ENCODE measurements around the gene GNG4.
"Not testable (repeated sequence)": the region's sequence is repeated elsewhere in the genome, so short reads cannot be mapped to it uniquely, and the experiment has no call there.

GNG4 gene

DNA sequence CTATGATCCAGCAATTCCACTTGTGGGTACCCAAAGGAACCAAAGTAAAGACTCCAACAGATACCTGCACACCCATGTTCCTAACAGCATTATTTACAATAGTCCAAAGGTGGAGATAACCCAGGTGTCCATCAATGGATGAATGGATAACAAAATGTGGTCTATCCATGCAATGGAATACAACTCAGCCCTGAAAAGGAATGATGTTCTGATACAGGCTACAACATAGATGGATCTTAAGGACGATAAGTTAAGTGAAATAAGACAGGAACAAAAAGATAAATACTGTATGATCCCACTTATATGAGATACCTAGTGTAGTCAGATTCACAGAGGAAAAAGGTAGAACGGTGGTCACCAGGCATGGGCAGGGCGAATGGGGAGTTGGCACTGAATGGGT is 69.7 kb downstream of the GNG4 start:
- no peak for DNase-seq

DNA sequence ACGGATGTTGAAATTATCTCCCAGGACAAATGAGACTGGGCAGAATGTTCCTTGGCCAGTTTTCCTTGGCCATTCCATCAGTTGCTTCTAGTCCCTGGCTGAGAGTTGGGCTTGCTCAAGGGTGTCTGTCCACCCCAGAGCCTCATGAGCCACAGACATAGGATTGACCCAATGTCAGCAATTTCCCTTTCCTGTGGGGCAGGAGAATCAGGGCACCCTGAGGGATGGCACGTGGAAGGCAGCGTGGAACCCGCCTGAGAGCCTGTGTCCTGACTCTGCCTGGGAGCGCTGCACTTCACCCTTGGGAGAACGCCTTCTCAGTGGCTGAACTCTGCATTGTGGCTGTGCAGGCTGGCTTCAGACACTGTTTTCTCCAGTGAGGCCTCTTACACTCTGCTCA is 74.0 kb downstream of the GNG4 start:
- DNase-seq = no peak

DNA sequence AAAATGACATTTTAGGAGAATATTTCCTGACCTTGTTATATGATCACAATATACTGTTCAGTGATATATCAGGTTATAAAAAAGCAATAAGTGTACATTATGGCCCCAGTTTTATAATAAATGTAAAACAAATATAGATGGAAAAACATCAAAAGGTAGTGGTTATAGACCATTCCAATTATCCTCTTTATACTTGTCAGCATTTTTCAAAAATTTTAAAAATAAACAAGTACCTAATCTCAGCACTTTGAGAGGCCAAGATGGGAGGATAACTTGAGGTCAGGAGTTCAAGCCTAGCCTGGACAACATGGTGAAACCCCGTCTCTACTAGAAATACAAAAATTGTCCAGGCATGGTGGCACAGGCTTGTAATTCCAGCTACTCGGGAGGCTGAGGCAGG is 75.7 kb downstream of the GNG4 start:
- DNase-seq = no peak

DNA sequence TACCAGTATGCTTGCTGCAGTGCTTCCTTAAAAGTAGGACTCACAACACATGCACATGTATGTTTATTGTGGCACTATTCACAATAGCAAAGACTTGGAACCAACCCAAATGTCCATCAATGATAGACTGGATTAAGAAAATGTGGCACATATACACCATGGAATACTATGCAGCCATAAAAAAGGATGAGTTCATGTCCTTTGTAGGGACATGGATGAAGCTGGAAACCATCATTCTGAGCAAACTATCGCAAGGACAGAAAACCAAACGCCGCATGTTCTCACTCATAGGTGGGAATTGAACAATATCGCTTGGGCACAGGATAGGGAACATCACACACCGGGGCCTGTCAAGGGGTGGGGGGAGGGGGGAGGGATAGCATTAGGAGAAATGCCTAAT is 76.6 kb downstream of the GNG4 start:
- not testable (repeated sequence) for DNase-seq

DNA sequence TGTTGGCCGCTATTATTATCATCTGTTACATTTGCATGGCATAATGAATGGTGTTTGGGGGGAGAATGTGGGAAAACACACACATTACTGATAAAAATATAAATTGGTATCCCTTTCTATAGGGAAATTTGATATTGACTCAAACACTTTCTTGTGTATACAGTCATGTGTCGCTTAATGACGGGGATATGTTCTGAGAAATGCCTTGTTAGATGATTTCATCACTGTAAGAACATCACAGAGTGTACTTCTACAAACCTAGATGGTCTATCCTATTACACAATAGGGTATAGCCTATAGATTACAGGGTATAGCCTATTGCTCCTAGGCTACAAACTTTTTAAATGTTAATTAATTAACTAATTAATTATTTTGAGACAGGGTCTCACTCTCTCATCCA is 78.1 kb downstream of the GNG4 start:
- DNase-seq = no peak

DNA sequence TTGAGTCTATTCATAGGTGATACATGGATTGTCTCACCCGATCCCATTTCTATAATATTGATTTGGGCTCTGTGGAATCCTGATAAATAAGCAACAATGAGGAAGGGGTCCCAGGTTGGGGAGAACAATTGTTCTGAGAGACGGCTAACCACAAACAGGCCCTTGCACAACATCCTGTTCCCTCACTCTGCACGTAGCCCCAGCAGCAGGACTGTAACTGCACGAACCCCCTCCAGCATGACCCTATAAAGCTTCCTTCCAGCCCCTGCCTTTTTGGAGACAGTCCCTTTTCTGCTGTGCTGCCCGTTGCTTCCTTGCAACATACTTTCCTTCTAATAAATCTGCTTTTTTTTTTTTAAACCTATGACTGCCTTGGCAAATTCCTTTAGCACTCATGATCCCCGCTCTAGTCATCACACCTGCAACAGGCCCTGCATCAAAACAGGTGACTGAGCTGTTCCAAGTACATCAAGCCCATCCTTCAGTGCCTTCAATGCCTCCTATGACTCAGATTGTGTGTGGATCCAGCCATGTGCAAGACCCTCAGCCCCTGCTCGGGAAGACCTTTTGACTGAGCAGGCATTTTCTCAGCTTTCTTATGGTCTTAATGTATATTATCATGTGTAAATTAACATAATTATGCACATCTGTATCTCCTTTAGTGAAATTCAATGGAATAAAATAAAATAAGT is 81.6 kb downstream of the GNG4 start:
- no peak for DNase-seq

DNA sequence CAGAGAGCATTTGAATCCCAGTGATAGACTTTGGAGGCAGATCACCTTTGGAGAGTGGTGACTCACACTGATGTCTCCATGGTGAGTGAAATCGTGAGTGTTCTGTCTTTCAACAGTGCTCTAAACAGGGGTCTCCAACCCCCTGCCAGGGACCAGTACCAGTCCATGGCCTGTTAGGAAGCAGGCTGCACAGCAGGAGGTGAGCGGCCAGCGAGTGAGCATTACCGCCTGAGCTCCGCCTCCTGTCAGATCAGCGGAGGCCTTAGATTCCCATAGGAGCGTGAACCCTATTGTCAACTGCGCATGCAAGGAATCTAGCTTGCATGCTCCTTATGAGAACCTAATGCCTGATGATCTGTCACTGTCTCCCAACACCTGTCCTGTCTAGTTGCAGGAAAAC is 83.5 kb downstream of the GNG4 start:
- DNase-seq = no peak

DNA sequence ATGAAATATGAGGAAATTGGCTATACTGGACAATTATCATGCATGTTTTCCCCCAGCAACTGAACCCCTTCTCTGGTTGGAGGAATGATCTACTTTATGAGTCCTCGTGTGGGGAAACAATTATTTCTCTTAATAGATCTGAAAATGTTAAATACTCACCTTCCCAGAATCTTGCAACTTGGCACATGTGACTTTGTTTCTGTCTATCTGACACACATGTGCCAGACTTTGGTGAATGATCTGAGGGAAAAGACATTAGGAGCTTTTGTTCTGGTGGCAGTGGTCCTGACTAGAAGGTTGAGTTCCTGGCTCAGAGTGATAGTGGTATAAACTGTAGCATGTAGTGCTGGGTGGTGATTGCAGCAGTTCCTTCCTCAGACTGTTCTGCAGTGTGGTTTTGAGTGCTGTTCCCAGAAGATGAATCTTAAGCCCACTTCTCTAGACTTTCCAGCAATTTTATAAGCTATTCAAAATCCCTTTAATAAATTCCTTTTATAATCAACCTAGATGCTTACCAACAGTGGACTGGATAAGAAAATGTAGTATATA is 86.0 kb downstream of the GNG4 start:
- no peak for DNase-seq

DNA sequence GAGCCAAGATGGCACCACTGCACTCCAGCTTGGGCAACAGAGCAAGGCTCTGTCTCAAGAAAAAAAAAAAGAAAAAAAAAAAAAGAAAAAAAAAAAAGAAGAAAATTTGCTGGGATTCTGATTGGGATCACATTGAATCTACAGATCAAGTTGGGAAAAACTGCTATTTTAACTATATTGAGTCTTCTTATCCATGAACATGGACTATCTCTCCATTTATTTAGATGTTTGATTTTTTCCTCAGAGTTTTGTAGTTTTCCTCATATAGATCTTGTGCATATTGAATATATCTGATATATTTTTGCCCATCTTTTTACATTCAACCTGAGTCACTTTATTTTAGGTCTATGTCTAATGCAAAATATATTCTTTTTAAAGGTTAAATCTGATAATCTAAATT is 87.0 kb downstream of the GNG4 start:
- no peak for DNase-seq

DNA sequence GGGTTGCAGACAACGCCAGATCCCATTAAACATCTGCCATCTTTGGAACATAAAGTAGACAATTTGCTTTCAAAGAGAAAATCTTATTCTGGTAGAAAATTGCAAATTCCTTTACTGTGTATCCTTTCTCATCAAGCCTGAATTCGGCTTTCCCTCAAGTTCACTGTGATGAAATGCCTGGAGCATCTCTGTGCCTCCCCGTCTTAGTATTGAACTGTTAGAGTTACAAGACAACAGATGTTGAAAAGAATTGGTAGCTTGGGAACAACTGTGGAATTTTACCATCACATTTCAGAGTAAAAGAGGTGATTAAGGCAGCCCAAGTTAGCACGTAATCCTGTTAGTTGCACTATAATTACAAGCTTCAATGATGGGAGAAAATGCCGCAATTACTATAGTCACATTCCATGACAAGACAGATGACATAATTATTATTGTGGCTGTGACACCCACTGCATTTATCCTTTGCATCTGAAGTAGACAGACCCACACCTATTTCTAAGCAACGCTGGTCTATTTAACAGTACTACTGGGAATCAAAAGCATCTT is 90.9 kb downstream of the GNG4 start:
- no peak for DNase-seq

DNA sequence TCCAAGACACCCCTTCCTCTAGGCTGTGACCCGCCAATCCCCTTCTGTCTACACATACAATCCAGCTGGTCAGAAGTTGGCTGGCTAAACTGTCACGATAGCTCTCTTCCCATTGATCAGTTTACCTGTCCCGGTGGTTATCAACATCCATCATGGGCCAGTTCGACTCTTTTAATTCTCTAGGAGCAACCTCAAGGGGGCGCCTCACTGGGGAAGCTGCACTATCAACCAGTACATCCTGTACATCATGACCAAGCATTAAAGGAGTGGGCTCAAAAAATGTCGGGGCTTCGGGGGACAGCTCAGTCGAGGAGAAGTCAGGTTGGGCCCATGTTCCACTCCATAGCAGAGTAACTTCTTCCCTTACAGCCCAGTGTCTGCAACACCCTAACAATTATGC is 92.1 kb downstream of the GNG4 start:
- DNase-seq = no peak

DNA sequence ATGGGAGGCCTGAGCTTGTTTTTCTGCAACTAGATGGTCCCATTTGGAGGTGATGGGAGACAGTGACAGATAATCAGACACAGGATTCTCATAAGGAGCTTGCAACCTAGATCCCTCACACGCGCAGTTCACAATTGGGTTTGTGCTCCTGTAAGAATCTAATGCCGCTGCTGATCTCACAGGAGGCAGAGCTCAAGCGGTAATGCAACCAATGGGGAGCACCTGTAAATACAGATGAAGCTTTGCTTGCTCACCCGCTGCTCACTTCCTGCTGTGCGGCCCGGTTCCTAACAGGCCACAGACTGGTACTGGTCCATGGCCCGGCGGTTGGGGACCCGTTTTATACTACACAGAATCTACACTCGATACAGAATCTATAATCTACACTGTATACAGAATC is 92.8 kb downstream of the GNG4 start:
- DNase-seq = no peak

DNA sequence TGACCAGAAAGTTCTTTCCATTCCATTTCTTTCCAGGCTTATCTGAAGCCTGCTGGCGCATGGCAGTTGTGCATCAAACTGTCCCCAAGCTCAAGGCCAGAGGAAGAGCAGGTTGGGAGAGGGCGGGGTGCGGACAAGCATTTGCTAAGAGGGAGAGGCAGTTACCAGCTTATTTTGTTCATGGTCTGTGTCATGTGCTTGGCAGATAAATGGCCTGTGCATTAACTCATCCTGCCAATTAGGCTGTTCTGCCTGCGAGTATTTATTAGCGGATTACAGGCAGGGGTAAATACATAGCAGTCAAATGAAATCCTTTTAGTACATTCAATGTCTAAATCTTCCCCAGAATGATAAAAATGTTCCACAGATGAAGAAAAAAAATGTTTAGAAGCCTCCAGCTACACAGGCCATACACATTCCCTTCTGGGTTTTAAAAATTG is 96.5 kb downstream of the GNG4 start:
- no peak for DNase-seq

DNA sequence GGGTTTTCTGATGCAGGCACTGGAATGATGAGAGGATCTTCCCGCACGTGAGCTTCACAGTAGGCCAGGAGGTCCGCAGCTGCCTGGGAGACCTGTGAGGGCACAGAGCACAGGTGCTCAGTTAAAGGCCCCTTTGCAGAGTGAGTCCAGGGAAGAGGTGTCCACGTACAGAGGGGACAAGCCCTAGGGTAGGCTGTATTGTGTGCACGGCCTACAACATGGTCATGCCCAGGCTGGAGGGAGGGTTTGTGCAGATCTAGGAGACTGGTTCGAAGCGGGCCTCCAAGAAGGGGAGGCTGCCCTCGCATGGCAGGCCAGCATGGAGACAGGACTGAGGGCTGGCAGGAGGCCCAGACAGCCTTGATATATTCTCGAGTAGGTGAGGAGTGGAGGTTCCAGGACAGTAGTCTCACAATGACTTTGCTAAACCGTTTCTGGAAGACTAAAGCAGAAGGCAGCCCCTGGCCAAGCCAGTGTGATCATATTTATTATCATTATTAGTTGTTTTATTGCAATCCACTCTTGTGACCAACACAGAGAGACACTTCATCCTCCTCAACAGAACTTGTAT is 97.4 kb downstream of the GNG4 start:
- no peak for DNase-seq

DNA sequence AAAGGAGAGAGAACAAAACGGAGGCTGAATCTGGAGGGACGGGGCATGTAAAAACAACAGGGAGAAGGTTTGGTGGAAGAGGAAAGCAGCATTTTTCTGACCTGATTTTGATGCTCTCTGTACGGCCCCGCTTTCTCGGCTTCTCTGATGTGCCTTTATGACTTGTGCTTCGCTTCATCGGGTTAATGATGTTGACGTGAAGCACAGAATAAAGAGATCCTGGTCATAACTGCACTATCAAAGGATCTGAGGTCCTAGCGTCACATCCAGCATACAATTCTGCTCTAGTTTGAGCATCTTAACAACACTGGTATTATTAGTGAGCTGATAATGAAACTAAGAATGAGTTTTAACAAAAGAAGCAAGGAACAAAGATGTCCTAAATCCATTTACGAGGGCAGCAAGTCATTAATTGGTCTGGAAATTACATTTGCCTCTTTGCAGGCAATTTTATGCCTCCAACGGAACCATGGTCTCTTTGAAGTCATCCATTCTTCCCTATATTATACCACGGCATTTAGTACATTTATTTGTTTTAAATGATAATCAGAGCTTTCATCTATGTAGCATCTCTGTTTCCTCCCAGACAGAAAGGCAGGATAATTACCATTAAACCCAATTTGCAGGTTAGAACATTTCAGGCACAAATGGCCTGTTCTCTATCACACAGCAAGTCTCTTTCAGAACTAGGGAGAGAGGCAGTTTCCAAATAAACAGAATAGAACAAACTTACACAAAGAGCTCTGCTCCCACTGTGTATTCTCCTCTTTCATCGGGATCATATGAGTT is 100.0 kb downstream of the GNG4 start:
- DNase-seq = no peak

DNA sequence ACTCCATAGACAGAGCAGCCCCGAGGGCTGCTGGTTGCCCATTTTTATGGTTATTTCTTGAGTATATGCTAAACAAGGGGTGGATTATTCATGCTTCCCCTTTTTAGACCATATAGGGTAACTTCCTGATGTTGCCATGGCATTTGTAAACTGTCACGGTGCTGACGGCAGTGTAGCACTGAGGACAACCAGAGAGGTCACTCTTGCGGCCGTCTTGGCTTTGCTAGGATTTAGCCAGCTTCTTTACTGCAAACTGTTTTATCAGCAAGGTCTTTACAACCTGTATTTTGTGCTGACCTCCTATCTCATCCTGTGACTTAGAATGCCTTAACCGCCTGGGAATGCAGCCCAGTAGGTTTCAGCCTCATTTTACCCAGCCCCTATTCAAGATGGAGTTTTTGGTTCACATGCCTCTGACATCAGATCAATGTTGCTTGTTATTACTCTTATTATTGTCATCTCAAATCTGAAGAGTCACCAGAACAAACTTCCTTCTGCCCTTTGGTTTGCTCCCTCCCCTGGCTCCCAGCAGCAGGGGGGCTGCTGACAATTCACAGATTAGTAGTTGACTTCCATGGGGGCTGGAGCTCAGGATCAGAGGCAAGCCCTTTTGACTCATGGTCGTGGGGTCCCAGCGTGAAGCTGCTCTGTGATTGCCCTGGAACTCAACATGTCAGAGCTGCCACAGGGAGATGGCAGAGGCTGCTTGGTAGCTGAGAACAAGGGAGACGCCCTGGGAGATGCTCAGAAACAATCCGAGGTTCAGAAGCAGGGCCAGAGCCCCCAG is 103.0 kb downstream of the GNG4 start:
- DNase-seq = not testable (repeated sequence)

DNA sequence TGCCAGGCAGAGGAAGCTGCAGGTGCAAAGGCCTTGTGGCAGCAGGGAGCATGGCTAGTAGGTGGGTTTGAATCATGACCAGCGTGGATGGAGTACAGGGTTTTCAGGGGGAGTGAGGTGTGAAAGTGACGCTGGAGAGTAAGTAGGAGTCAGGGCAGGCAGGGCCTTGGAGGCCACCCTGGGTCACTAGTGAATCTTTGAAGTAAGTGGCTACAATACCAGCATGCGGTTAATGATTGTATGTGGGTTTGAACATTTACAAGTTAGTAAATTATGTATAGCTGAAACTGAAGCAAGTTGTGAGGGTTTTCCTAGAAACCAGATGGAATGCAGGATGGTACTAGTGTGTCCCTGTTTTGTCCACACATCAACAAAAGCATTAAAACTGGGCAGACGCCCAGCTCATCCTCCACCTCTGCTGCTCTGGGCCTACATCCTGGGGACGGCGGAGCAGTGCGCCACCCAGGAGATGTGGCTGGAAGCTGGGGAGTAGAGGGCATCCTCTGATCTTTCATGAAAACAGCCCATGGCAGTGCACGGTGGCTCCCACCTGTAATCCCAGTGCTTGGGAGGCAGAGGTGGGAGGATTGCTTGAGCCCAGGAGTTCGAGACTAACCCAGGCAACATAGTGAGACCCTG is 104.2 kb downstream of the GNG4 start:
- DNase-seq = no peak

DNA sequence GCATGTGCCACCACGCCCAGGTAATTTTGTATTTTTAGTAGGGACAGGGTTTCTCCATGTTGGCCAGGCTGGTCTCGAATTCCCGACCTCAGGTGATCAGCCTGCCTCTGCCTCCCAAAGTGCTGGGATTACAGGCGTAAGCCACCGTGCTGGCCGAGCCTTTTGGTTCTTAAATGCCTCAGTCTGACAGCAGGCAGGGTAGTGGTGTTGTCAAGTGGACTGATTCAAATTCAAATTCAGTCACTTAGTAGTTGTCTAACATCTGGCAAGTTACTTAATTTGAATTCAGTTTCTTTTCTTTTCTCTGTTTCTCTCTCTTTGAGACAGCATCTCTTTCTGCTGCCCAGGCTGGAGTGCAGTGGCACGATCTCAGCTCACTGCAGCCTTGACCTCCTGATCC is 106.7 kb downstream of the GNG4 start:
- not testable (repeated sequence) for DNase-seq

DNA sequence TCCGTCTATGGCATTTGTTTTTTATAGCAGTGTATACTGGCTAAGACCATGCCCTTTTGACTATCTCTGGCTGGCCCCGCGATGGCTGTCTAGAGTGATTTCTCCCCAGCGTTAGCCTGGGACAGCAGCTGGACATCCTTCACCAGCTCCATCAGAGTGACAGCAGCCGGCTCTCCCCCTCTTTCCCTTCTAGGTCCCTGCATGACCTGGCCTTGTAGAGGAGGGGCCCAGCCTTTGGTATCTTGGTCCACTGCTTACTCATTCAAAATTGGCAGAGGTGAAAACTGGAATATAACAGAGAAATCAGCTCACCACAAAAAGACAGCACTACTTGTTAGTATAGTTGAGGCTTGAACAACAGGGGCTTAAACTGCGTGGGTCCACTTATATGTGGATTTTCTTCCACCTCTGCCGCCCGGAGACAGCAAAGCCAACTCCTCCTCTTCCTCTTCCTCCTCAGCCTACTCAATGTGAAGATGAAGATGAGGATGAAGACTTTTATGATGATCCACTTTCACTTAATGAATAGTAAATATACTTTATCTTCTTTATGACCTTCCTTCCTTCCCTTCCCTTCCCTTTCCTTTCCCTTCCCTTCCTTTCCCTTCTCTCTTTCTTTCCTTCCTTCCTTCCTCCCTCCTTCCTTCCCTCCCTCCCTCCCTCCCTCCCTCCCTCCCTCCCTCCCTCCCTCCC is 116.0 kb downstream of the GNG4 start:
- DNase-seq = no peak

DNA sequence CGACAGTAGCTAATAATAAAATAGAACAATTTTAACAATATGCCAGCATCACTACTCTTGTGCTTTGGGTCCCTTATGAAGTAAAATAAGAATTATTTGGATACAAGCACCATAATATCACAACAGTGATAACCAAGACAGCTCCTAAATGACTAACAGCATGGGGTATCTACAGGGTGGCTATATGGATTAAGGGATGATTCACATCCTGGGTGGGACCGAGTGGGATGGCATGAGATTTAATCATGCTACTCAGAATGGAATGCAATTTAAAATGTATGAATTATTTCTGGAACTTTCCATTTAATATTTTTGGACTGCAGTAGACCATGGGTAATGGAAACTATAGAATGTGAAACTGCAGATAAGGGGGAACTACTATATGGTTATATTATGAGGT is 117.2 kb downstream of the GNG4 start:
- no peak for DNase-seq

DNA sequence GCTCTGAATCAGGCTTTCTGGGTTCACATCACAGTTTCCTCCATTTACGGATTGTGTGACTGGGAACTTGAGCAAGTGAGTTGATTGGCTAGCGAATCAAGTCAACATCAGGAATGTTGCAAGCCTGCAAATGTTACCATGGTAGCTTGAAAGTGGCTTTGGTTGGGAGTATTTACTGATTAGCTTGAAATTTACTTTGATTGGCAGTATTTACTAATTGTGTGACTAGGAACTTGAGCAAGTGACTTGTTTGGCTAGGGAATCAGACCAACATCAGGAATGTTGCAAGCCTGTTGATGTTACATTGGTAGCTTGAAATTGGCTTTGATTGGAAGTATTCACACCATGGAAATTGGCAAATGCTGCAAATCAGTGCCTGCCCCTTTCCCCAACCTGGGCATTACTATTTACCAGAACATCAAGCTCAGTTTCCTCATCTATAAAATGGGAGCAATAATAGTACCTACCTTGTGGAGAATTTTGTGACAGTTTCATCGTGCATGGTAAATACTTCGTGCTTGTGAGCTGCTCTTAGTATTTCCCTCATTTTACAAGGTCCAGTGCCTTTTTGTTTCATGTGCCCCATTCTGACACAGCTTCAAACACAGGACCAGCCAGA is 122.3 kb downstream of the GNG4 start:
- no peak for DNase-seq
